D721Med (cell line): ENCODE measurements around the gene KCNJ5.
A peak's percentile ranks its signal among the peaks of the same experiment; 100 is the strongest.

Experiments used
- DNase-seq: peaks from one replicate; pipeline ENCODE4 v3.0.0; 2011; ENCODE audit warnings: low spot score; ENCODE audit not compliant: insufficient read length
- FAIRE-seq: peaks from 2 replicates; lab custom pipeline; 2011; peaks lifted over from hg19 to GRCh38; lab: Jason Lieb, UNC
- CTCF ChIP-seq: IDR thresholded peaks from 2 replicates; pipeline ENCODE4 v1.5.1; 2012; ENCODE audit warnings: mild to moderate bottlenecking, control low read depth; ENCODE audit not compliant: insufficient read depth; ENCODE audit errors: missing control alignments

Gene KCNJ5

GRCh38 chr11:128955636-128956035 is 64.5 kb downstream of the KCNJ5 start:
- FAIRE-seq (no peak), DNase-seq (no peak)
- no peak for TF ChIP-seq CTCF

GRCh38 chr11:128956401-128957201 is 65.4 kb downstream of the KCNJ5 start:
- peak; percentile 89 for FAIRE-seq
- DNase-seq = no peak
- TF ChIP-seq CTCF = peak; percentile 78

- no peak for DNase-seq
- FAIRE-seq = no peak
- no peak for TF ChIP-seq CTCF
Observed at GRCh38 chr11:128957202-128957482, 66.0 kb downstream of the KCNJ5 start.

GRCh38 chr11:128961645-128962044 is 70.5 kb downstream of the KCNJ5 start:
- TF ChIP-seq CTCF = no peak
- no peak for FAIRE-seq
- no peak for DNase-seq

GRCh38 chr11:128962896-128963295 is 71.7 kb downstream of the KCNJ5 start:
- TF ChIP-seq CTCF = no peak
- DNase-seq = no peak
- no peak for FAIRE-seq

GRCh38 chr11:128963744-128964325 is 72.7 kb downstream of the KCNJ5 start:
- FAIRE-seq = no peak
- no peak for TF ChIP-seq CTCF
- no peak for DNase-seq

- no peak for FAIRE-seq
- TF ChIP-seq CTCF = no peak
- DNase-seq = no peak
Observed at GRCh38 chr11:128964463-128964930, 73.3 kb downstream of the KCNJ5 start.
